Measurements from ENCODE around the gene NATD1. TPM values are rescaled to one million over a fixed set of nuclear protein-coding genes. Genes with fewer than 3 reads are reported as not detected.

Gene NATD1
- total RNA-seq, 2 experiments from 2014 or later, result 5.4 to 5.7 TPM

DNA sequence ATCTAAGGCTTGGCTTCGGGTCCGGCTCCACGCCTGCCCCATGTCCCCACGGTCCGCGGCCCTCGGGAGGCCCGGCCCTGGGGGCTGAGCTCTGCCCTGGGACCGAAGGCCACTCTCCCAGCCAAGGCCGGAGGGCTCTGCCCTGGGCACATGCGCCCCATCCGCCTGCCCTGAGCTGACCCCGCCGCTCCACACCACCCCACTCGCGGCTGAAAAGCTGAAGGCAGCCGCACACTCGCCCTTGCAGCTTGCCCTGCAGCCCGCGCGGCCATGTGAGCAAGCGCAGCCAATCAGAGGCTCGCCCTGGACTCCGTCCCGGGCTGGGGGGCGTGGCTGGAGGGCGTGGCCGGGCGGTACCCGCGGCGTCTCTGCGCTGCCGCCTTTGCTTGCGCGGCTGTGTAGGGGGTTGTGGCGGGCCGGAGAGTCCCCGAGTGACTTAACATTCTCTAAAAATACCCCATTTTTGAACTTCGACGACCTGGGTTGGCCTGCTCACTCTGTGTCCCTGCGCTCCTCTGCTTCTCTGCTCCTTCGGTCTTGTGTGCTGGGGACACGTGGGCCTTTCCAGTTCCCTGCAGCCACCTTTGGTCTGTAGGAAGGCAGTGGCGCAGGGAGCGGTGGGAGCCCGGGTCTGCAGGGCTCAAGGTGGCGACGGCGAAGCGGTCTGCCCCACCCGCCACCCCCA lies 22.5 kb upstream of the NATD1 start:
- Mint-ChIP-seq H3K27me3 (no peaks in the 10 kb centered on the region), H3K36me3 (no peaks in the 10 kb centered on the region), H3K4me1 (peaks cover 37% of the 10 kb centered on the region), H3K9me3 (no peaks in the 10 kb centered on the region), H3K4me3 (peak overlapping the region; percentile 85), H3K27ac (peak overlapping the region; percentile 82)
- POLR2A ChIA-PET, result interaction anchor here (0.7 to 2.5 kb wide), 7 partner anchors 8 to 233 kb away, joined by 3 to 15 read pairs (median 6); partner anchors contain the start of genes NATD1, TMEM11 and USP22
- ATAC-seq (ENCODE audit: low read depth), result peak; percentile 80
- DNase-seq, result peak; percentile 98

DNA sequence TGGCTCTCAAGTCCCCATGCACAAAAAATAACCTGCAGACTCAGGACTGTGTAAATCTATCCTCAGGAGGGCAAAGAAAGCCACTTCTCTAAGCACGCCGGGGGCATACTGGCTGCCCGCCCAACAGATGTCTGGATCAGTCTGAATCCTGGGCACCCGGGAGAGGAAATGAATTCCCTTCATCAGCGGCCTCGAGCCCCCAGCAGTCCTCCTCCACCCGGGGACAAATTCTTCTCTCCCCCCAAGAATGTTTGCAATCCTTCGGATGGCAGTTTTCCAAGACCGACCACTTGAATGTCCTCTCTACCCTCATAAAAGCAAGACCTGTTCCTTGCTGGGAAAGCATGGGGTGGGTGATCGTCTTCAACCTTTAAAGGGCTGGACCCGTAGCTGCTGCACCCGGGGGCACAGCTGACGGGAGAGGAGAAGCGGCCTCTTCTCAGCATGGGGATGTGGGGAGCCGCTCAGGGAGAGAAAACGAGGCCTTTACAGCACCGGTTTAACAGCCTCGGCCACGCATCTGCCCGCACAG lies 21.9 kb upstream of the NATD1 start:
- ATAC-seq (ENCODE audit: low read depth), result peak; percentile 5
- Mint-ChIP-seq H3K27me3 (no peaks in the 10 kb centered on the region), H3K4me3 (peak overlapping the region; percentile 85), H3K36me3 (no peaks in the 10 kb centered on the region), H3K9me3 (no peaks in the 10 kb centered on the region), H3K27ac (peak overlapping the region; percentile 21), H3K4me1 (peaks cover 32% of the 10 kb centered on the region)
- POLR2A ChIA-PET, result interaction anchor here (0.9 to 2.5 kb wide), 4 partner anchors 9 to 182 kb away, joined by 3 to 15 read pairs (median 5); partner anchors contain the start of gene NATD1
- DNase-seq, result no peak

DNA sequence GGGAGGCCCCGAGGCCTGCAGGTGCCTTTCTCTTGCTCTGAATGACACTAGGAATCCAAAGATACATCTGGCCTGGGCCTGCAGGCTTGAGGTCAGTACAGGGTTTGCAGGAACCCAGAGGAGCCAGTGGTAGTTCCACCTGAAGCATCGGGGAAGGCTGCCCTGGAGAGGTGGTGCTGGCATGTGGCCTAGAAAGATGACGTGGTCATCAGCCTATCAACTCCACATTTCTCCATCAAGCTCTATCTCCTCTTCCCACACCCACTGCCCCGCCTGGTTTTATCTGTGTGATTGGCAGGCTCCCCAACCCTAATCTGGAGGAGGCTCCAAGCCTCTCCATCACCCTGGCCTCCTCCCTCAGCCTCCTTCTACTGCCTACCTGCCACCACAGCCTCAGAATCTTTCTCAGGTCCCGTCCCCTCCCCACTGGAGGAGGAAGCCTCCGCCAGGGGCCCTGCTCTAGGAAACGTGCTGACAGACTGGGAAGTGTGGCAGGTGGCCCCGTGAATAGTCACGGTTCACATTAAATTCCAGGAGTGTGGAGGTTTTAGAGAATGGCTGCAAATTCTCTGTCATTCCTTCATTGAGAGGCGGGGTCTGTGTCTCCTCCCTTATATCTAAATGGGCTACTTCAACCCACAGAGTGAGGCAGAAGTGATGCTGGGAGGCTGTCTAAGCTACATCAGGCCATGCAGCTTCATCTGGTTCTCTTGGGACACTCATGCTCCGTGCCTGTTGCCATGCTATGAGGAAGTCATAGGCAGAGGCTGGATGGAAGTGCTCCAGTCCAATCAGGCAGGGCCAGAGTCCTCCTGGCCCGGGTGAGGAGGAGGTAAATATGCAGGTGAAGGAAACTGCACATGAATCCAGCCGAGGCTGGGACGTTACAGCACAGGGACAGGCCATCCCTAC lies 19.9 kb upstream of the NATD1 start:
- H3K27ac Mint-ChIP-seq, result no peak overlapping the region
- no peaks in the 10 kb centered on the region for H3K9me3 Mint-ChIP-seq
- ATAC-seq (ENCODE audit: low read depth) (no peak), DNase-seq (no peak)
- no peaks in the 10 kb centered on the region for H3K36me3 Mint-ChIP-seq
- H3K4me1 Mint-ChIP-seq, result peaks cover 21% of the 10 kb centered on the region
- H3K4me3 Mint-ChIP-seq, result no peak overlapping the region
- no peaks in the 10 kb centered on the region for H3K27me3 Mint-ChIP-seq
- POLR2A ChIA-PET, result interaction anchor here (1.4 kb wide), 1 partner anchor 14 kb away, joined by 5 read pairs; no protein-coding TSS in a partner anchor

DNA sequence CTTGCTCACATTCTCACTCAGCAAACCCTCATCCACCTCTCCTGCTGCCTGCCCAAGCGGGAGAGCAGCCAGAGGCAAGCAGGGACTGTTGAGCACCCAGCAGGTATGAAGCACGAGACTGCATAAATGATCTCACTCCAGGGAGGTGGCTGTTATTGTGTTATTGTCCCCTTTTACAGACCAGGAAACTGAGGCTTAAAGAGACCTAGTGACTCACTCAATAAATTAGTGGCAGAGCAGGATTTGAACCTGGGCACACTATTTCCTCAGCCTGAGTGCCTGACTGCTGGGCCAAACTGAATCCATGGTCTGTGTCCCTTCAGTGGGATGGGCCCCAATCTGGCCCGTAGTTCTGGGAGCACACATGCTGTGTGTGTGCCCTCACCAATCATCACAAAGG lies 19.0 kb upstream of the NATD1 start:
- H3K36me3 Mint-ChIP-seq, result no peaks in the 10 kb centered on the region
- H3K4me3 Mint-ChIP-seq, result no peak overlapping the region
- no peak for ATAC-seq (ENCODE audit: low read depth)
- H3K27ac Mint-ChIP-seq, result no peak overlapping the region
- DNase-seq, result no peak
- peaks cover 23% of the 10 kb centered on the region for H3K4me1 Mint-ChIP-seq
- POLR2A ChIA-PET, result interaction anchor here (0.6 kb wide), 1 partner anchor 186 kb away, joined by 3 read pairs; no protein-coding TSS in a partner anchor
- H3K27me3 Mint-ChIP-seq, result no peaks in the 10 kb centered on the region
- no peaks in the 10 kb centered on the region for H3K9me3 Mint-ChIP-seq

- Mint-ChIP-seq H3K36me3 (no peaks in the 10 kb centered on the region), H3K4me3 (no peak overlapping the region), H3K9me3 (no peaks in the 10 kb centered on the region), H3K4me1 (peaks cover 22% of the 10 kb centered on the region), H3K27me3 (no peaks in the 10 kb centered on the region), H3K27ac (no peak overlapping the region)
- ATAC-seq (ENCODE audit: low read depth) (no peak), DNase-seq (no peak)
- POLR2A ChIA-PET, result no interaction called here
Observed at GRCh38 chr17:21271454-21272183, 18.4 kb upstream of the NATD1 start.

DNA sequence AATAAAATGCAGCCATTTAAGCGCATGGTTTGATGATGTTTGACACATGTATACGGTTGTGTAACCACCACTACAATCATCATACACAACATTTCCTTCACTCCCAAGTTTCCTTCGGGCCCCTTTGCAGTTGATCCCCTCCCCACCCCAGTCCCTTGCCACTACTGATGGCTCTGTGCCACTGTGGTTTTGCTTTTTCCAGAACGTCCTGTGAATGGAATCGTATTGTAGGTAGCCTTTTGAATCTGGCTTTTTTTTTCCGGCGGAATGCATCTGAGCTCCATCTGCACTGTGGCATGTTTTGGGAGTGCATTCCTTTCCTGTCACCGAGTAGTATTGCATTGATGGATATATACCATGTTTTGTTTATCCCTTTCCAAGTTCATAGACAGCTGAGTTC lies 16.2 kb upstream of the NATD1 start:
- peaks cover 14% of the 10 kb centered on the region for H3K4me1 Mint-ChIP-seq
- H3K27me3 Mint-ChIP-seq, result peaks cover 1% of the 10 kb centered on the region
- no peak for ATAC-seq (ENCODE audit: low read depth)
- H3K9me3 Mint-ChIP-seq, result no peaks in the 10 kb centered on the region
- POLR2A ChIA-PET, result no interaction called here
- no peak overlapping the region for H3K27ac Mint-ChIP-seq
- DNase-seq, result no peak
- H3K4me3 Mint-ChIP-seq, result no peak overlapping the region
- H3K36me3 Mint-ChIP-seq, result no peaks in the 10 kb centered on the region

- Mint-ChIP-seq H3K27ac (peak overlapping the region; percentile 77), H3K9me3 (no peaks in the 10 kb centered on the region), H3K36me3 (no peaks in the 10 kb centered on the region), H3K4me1 (peaks cover 14% of the 10 kb centered on the region), H3K4me3 (no peak overlapping the region), H3K27me3 (peaks cover 1% of the 10 kb centered on the region)
- POLR2A ChIA-PET, result interaction anchor here (0.7 to 1.3 kb wide), 2 partner anchors 9 to 226 kb away, joined by 3 to 5 read pairs; partner anchors contain the start of gene USP22
- ATAC-seq (ENCODE audit: low read depth) (peak; percentile 18), DNase-seq (no peak)
Observed at GRCh38 chr17:21268596-21269188, 15.5 kb upstream of the NATD1 start.

DNA sequence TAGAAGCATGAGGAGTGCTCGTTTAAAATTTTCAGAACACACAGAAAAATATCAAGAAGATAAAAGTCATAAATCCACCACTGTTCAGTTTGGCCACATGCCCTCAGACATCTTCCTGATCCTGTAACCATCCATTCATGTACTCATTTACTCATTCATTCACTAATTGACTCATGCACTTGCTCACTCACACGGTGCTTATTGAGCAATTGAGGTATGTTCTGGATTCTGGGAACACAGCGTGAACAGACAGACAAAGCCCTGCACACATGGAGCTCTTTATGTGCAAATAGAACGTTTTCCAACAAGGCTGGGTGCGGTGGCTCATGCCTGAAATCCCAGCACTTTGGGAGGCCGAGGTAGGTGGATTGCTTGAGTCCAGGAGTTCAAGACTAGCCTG lies 10.2 kb upstream of the NATD1 start:
- no peak for ATAC-seq (ENCODE audit: low read depth)
- H3K27ac Mint-ChIP-seq, result no peak overlapping the region
- POLR2A ChIA-PET, result interaction anchor here (0.9 kb wide), 1 partner anchor 13 kb away, joined by 3 read pairs; no protein-coding TSS in a partner anchor
- no peaks in the 10 kb centered on the region for H3K9me3 Mint-ChIP-seq
- H3K4me3 Mint-ChIP-seq, result no peak overlapping the region
- DNase-seq, result no peak
- peaks cover 1% of the 10 kb centered on the region for H3K27me3 Mint-ChIP-seq
- H3K4me1 Mint-ChIP-seq, result peaks cover 14% of the 10 kb centered on the region
- no peaks in the 10 kb centered on the region for H3K36me3 Mint-ChIP-seq

DNA sequence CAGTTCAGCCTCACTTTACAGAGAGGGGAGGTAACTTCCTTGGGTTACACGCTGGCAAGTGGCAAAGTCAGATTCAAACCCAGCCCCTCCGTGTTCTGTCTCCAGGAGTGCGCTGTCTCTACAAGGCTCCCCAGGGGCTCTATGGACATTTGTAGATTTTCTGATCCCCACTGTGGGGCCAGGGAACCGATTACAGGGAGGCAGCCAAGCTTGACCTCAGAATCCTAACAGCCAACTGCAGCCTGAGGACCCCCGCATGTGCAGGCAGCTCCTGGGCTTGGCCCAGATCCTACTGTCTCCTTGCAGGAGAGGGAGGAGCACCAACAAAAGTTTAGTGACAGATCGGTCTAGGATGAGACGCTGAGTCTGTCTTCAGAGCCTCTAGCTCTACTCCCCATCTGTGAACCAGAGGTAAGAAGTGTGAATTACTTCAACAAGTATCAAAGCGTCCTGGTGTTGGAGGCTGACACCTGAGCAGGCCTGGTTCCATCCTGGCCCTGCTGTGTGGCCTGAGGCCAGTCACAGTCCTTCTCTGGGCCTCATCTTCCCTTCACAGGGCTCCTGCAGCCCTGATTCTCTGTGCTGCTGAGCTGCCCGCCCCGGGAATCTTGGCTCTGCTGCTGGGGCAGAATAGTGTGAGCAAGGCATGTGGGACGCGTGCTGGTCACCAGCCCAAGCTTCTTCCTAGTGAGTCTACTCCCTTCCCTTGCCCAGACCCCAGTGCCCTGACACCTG lies 9.2 kb upstream of the NATD1 start:
- no peak overlapping the region for H3K27ac Mint-ChIP-seq
- no peaks in the 10 kb centered on the region for H3K9me3 Mint-ChIP-seq
- ATAC-seq (ENCODE audit: low read depth) (no peak), DNase-seq (no peak)
- H3K4me3 Mint-ChIP-seq, result no peak overlapping the region
- no peaks in the 10 kb centered on the region for H3K36me3 Mint-ChIP-seq
- POLR2A ChIA-PET, result no interaction called here
- peaks cover 8% of the 10 kb centered on the region for H3K4me1 Mint-ChIP-seq
- H3K27me3 Mint-ChIP-seq, result peaks cover 2% of the 10 kb centered on the region

DNA sequence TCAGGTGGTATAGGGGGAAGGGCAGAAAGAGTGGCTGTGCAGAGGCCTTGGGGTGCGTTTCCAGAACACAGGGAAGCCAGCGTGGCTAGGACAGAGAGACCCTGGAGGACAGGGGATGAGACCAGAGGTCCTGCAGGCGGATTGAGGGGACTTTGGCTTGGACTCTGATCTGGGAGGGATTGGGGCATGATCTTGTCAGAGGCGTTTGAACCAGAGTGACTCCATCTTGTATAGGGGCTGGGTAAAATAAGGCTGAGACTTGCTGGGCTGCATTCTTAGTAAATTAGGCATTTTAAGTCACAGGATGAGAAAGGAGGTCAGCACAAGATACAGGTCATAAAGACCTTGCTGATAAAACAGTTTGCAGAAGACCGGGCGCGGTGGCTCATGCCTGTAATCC lies 5.4 kb upstream of the NATD1 start:
- Mint-ChIP-seq H3K4me1 (peaks cover 9% of the 10 kb centered on the region), H3K27ac (no peak overlapping the region), H3K9me3 (no peaks in the 10 kb centered on the region), H3K4me3 (no peak overlapping the region), H3K27me3 (peaks cover 4% of the 10 kb centered on the region), H3K36me3 (no peaks in the 10 kb centered on the region)
- DNase-seq (no peak), ATAC-seq (ENCODE audit: low read depth) (no peak)
- POLR2A ChIA-PET, result no interaction called here

GRCh38 chr17:21253646-21254441 lies 634 bp upstream of the NATD1 start:
- H3K27me3 Mint-ChIP-seq, result peaks cover 4% of the 10 kb centered on the region
- H3K4me3 Mint-ChIP-seq, result peak overlapping the region; percentile 81
- DNase-seq (no peak), ATAC-seq (ENCODE audit: low read depth) (peak; percentile 13)
- POLR2A ChIA-PET, result interaction anchor here (1.8 kb wide), 1 partner anchor 22 kb away, joined by 6 read pairs; no protein-coding TSS in a partner anchor
- peaks cover 13% of the 10 kb centered on the region for H3K4me1 Mint-ChIP-seq
- H3K27ac Mint-ChIP-seq, result no peak overlapping the region
- H3K9me3 Mint-ChIP-seq, result no peaks in the 10 kb centered on the region
- H3K36me3 Mint-ChIP-seq, result no peaks in the 10 kb centered on the region

Data from activated naive CD8-positive, alpha-beta T cell treated with anti-CD3 and anti-CD28 coated beads, Interleukin-2, amount 10 ng/mL, durations not matched to agents 7 days and 5 days (primary cell).